BJ (cell line): ENCODE measurements around the gene FABP6. TPM values are rescaled to one million over a fixed set of nuclear protein-coding genes. Genes with fewer than 3 reads are reported as not detected.

Source experiments
- CTCF ChIA-PET: fragments of 350-600 bp; formaldehyde crosslinking; extraction: SDS; loops from one replicate; lab custom pipeline; 2021; ENCODE audit warnings: antibody characterized with exemption, inconsistent platforms; lab: Yijun Ruan, JAX
- POLR2A ChIA-PET: fragments of 300-600 bp; sonication (Branson Sonifier 250); formaldehyde crosslinking; extraction: SDS; loops from one replicate; lab custom pipeline; 2021; ENCODE audit warnings: antibody characterized with exemption; lab: Charles Lee
- DNase-seq: peaks from one replicate; pipeline ENCODE4 v3.0.0-alpha.2; 2011; ENCODE audit warnings: low read depth
- H3K27me3 ChIP-seq: 2 replicates; pipeline ENCODE4 v1.6.0; 2011; ENCODE audit warnings: low read length; ENCODE audit not compliant: control insufficient read depth, insufficient read depth
- H3K36me3 ChIP-seq: 2 replicates; pipeline ENCODE4 v1.5.1; 2011; ENCODE audit warnings: low read length; ENCODE audit not compliant: control insufficient read depth, insufficient read depth
- H3K4me3 ChIP-seq: 2 replicates; pipeline ENCODE4 v1.5.1; 2011; ENCODE audit warnings: low read depth, mild to moderate bottlenecking, control low read depth, low read length
- CTCF ChIP-seq: IDR thresholded peaks from 2 replicates; pipeline ENCODE4 v1.5.1; 2011; ENCODE audit warnings: low read depth, mild to moderate bottlenecking, control low read depth, inconsistent platforms, low read length, moderate library complexity; ENCODE audit not compliant: insufficient read depth
- polyA plus RNA-seq: library from polyadenylated mRNA; depleted of rRNA; stranded (reverse); fragments of >200 nt; gene quantifications from 2 replicates; pipeline ENCODE4 v1.2.3, GENCODE V29; 2011

FABP6 gene
- polyA plus RNA-seq, 1 experiment: not detected

- CTCF ChIA-PET: interaction anchor here (0.8 to 2.7 kb wide), 9 partner anchors 8 to 194 kb away, joined by 3 to 17 read pairs (median 5); no protein-coding TSS in a partner anchor
- TF ChIP-seq CTCF: no peak
- Histone ChIP-seq H3K27me3 (no peaks in the 10 kb centered on the region), H3K4me3 (no peak overlapping the region), H3K36me3 (no peaks in the 10 kb centered on the region)
- no peak for DNase-seq
- POLR2A ChIA-PET: interaction anchor here (0.6 kb wide), 1 partner anchor 9 kb away, joined by 3 read pairs; no protein-coding TSS in a partner anchor
Measured at GRCh38 chr5:160197341-160198144, 31.8 kb upstream of the FABP6 start.

DNA sequence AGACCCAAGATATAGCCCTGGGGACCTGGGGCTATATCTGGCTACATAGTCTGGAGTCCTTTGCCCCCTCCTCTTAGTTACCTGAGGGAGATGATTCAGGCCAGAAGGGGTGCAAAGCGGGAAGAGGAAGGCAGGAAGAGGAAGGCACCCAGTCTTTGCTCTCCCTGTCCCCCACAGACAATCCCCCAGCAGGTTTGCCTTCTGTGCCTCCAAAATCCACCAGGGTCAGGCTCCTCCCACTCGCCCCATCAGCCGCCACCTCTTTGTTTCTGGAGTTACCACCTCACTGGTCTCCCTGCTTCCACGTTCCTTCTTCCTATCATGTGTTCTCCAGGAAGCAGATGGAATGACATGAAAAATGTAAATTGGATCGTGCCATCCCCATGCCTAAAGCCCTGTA, 31.2 kb upstream of the FABP6 start:
- no peak overlapping the region for H3K4me3 ChIP-seq
- TF ChIP-seq CTCF: no peak
- CTCF ChIA-PET: interaction anchor here (0.8 to 2.7 kb wide), 8 partner anchors 9 to 193 kb away, joined by 3 to 17 read pairs (median 4); no protein-coding TSS in a partner anchor

DNA sequence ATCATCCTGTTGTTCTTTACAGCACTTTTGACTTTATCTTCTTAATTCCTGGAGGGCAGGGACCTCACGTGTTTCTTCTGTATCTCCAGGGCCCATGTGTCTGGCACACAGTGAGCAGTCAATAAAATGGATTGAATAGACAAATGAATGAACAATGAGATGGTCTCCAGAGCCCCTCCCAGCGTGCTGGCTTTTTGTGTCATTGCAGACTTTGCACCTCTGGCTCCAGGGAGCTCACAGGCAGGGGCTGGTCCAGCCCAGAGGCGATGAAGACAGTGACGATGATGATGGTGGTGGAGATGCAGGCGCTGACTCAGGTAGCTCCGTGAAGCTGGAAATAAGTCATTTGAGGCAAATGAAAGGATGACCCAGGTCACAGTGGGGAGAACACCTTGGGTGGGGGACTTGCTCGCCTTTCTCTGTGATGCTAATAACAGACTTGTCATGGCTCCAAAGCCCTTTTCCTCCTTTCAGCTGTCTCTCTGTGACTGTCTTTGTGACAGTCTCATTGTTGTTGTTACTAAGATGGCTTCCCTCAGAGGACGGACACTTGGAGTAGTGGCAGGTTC, 30.4 kb upstream of the FABP6 start:
- DNase-seq: no peak
- CTCF ChIA-PET: interaction anchor here (0.8 to 2.7 kb wide), 14 partner anchors 10 to 192 kb away, joined by 3 to 32 read pairs (median 4); no protein-coding TSS in a partner anchor
- POLR2A ChIA-PET: no interaction called here
- Histone ChIP-seq H3K36me3 (no peaks in the 10 kb centered on the region), H3K4me3 (no peak overlapping the region), H3K27me3 (no peaks in the 10 kb centered on the region)
- no peak for TF ChIP-seq CTCF

More for the DNA sequence above, 31.2 kb upstream of the FABP6 start:
- no peak for DNase-seq
- no peaks in the 10 kb centered on the region for H3K27me3 ChIP-seq
- no peaks in the 10 kb centered on the region for H3K36me3 ChIP-seq
- POLR2A ChIA-PET: no interaction called here

GRCh38 chr5:160199410-160199911, 29.8 kb upstream of the FABP6 start:
- POLR2A ChIA-PET: no interaction called here
- TF ChIP-seq CTCF: peak; percentile 51
- DNase-seq: no peak
- Histone ChIP-seq H3K27me3 (no peaks in the 10 kb centered on the region), H3K36me3 (no peaks in the 10 kb centered on the region), H3K4me3 (peak overlapping the region; percentile 37)
- CTCF ChIA-PET: interaction anchor here (0.8 to 2.7 kb wide), 12 partner anchors 10 to 191 kb away, joined by 3 to 32 read pairs (median 4); no protein-coding TSS in a partner anchor

- H3K4me3 ChIP-seq: no peak overlapping the region
- ChIA-PET POLR2A (no interaction called here), CTCF (interaction anchor here (1.3 to 1.7 kb wide), 2 partner anchors 30 to 138 kb away, joined by 3 to 4 read pairs; no protein-coding TSS in a partner anchor)
- no peak for TF ChIP-seq CTCF
- no peaks in the 10 kb centered on the region for H3K36me3 ChIP-seq
- DNase-seq: no peak
- peaks cover 2% of the 10 kb centered on the region; the same call in 1 of the 2 replicates for H3K27me3 ChIP-seq
Measured at GRCh38 chr5:160207061-160207460, 22.2 kb upstream of the FABP6 start.
